H9 (cell line): ENCODE data around the gene IMMP2L. TPM values are rescaled to one million over a fixed set of nuclear protein-coding genes. Genes with fewer than 3 reads are reported as not detected.

ENCODE experiments used
- DNase-seq: peaks from one replicate; pipeline ENCODE4 v3.0.0-alpha.2; 2017
- H2AFZ ChIP-seq: one replicate; pipeline ENCODE4 v1.6.1; 2013; ENCODE audit warnings: mild to moderate bottlenecking, low read length, control low read depth, moderate library complexity
- H2AK5ac ChIP-seq: 2 replicates; pipeline ENCODE4 v1.6.1; 2013; ENCODE audit warnings: low read length, control low read depth, mixed read lengths; ENCODE audit not compliant: insufficient read length
- H2BK120ac ChIP-seq: one replicate; pipeline ENCODE4 v1.6.1; 2013; ENCODE audit warnings: low read depth, mild to moderate bottlenecking, low read length, control low read depth, inconsistent platforms; ENCODE audit not compliant: poor library complexity, severe bottlenecking
- H2BK12ac ChIP-seq: 2 replicates; pipeline ENCODE4 v1.6.1; 2013; ENCODE audit warnings: low read length, control low read depth, mixed read lengths, low read depth; ENCODE audit not compliant: insufficient read length
- H2BK15ac ChIP-seq: 2 replicates; pipeline ENCODE4 v1.6.1; 2013; ENCODE audit warnings: low read depth, low read length, control low read depth
- H2BK20ac ChIP-seq: one replicate; pipeline ENCODE4 v1.6.1; 2013; ENCODE audit warnings: low read depth, mild to moderate bottlenecking, low read length, control low read depth, inconsistent platforms; ENCODE audit not compliant: poor library complexity, severe bottlenecking
- H2BK5ac ChIP-seq: 2 replicates; pipeline ENCODE4 v1.6.1; 2013; ENCODE audit warnings: low read length, control low read depth, mixed read lengths; ENCODE audit not compliant: insufficient read length
- H3K14ac ChIP-seq: 2 replicates; pipeline ENCODE4 v1.6.1; 2013; ENCODE audit warnings: low read length, control low read depth; ENCODE audit not compliant: insufficient read depth
- H3K18ac ChIP-seq: 2 replicates; pipeline ENCODE4 v1.6.1; 2013; ENCODE audit warnings: low read depth, mild to moderate bottlenecking, mixed read lengths, low read length, control low read depth; ENCODE audit not compliant: insufficient read length
- H3K23ac ChIP-seq: 2 replicates; pipeline ENCODE4 v1.6.1; 2013; ENCODE audit warnings: low read length, control low read depth, mixed read lengths, low read depth; ENCODE audit not compliant: insufficient read length
- H3K23me2 ChIP-seq: 2 replicates; pipeline ENCODE4 v1.6.1; 2013; ENCODE audit warnings: low read depth, mild to moderate bottlenecking, mixed read lengths, low read length, control low read depth; ENCODE audit not compliant: insufficient read length, poor library complexity, severe bottlenecking
- H3K27ac ChIP-seq: 2 replicates; pipeline ENCODE4 v1.5.1; 2013; ENCODE audit warnings: low read length, control low read depth, mixed read lengths, low read depth; ENCODE audit not compliant: insufficient read length
- H3K27me3 ChIP-seq: 2 replicates; pipeline ENCODE4 v1.6.1; 2013; ENCODE audit warnings: low read length, control low read depth, inconsistent platforms; ENCODE audit not compliant: insufficient read depth
- H3K4ac ChIP-seq: 2 replicates; pipeline ENCODE4 v1.6.1; 2013; ENCODE audit warnings: low read depth, mild to moderate bottlenecking, control low read depth, inconsistent platforms, low read length, moderate library complexity
- H3K4me1 ChIP-seq: 2 replicates; pipeline ENCODE4 v1.6.1; 2013; ENCODE audit warnings: low read length, control low read depth, inconsistent platforms; ENCODE audit not compliant: insufficient read depth
- H3K4me2 ChIP-seq: 2 replicates; pipeline ENCODE4 v1.6.1; 2013; ENCODE audit warnings: low read length, control low read depth, mixed read lengths; ENCODE audit not compliant: insufficient read length, insufficient read depth
- H3K56ac ChIP-seq: 2 replicates; pipeline ENCODE4 v1.6.1; 2013; ENCODE audit warnings: low read depth, mild to moderate bottlenecking, mixed read lengths, low read length, control low read depth; ENCODE audit not compliant: insufficient read length
- H3K79me1 ChIP-seq: 2 replicates; pipeline ENCODE4 v1.6.1; 2013; ENCODE audit warnings: low read depth, mild to moderate bottlenecking, moderate library complexity, low read length, control low read depth, inconsistent platforms; ENCODE audit not compliant: insufficient read depth, poor library complexity, severe bottlenecking
- H3K79me2 ChIP-seq: 2 replicates; pipeline ENCODE4 v1.6.1; 2013; ENCODE audit warnings: low read length, control low read depth, inconsistent platforms; ENCODE audit not compliant: insufficient read depth
- H3K9ac ChIP-seq: 2 replicates; pipeline ENCODE4 v1.6.1; 2013; ENCODE audit warnings: low read length, control low read depth, mixed read lengths; ENCODE audit not compliant: insufficient read length; ENCODE audit errors: extremely low read depth
- H3K9me3 ChIP-seq: one replicate; pipeline ENCODE4 v1.6.1; 2013; ENCODE audit warnings: low read depth, low read length, inconsistent platforms; ENCODE audit not compliant: control insufficient read depth
- H3T11ph ChIP-seq: one replicate; pipeline ENCODE4 v1.6.1; 2013; ENCODE audit warnings: mild to moderate bottlenecking, low read length, control low read depth, inconsistent platforms
- H4K20me1 ChIP-seq: one replicate; pipeline ENCODE4 v1.6.1; 2013; ENCODE audit not compliant: control insufficient read depth, insufficient read length, insufficient read depth
- H4K5ac ChIP-seq: 2 replicates; pipeline ENCODE4 v1.6.1; 2013; ENCODE audit warnings: low read depth, mild to moderate bottlenecking, mixed read lengths, low read length, control low read depth; ENCODE audit not compliant: insufficient read length
- H4K8ac ChIP-seq: replicated peaks from 2 replicates; pipeline ENCODE4 v1.6.1; 2013; ENCODE audit warnings: low read length, control low read depth, mixed read lengths, low read depth; ENCODE audit not compliant: insufficient read length
- H4K91ac ChIP-seq: 2 replicates; pipeline ENCODE4 v1.6.1; 2013; ENCODE audit warnings: low read depth, mild to moderate bottlenecking, moderate library complexity, mixed read lengths, low read length, control low read depth; ENCODE audit not compliant: insufficient read length
- H3K27ac Mint-ChIP-seq, 3 experiments: 2 replicates in 2 of 3; 3 replicates in 1 of 3; pipeline ENCODE4 v1.8.0; 2020 to 2021; ENCODE audit warnings: mixed read lengths in 3 of 3, mild to moderate bottlenecking in 1 of 3, moderate library complexity in 1 of 3
- H3K27me3 Mint-ChIP-seq: 2 replicates; pipeline ENCODE4 v1.8.0; 2021; ENCODE audit warnings: low read depth, mild to moderate bottlenecking, moderate library complexity, mixed read lengths
- H3K36me3 Mint-ChIP-seq, 3 experiments: 2 replicates in 2 of 3; 3 replicates in 1 of 3; pipeline ENCODE4 v1.8.0; 2020 to 2021; ENCODE audit warnings: low read depth in 3 of 3, mixed read lengths in 3 of 3; ENCODE audit not compliant: insufficient read depth in 1 of 3
- H3K4me1 Mint-ChIP-seq, 2 experiments: 2 replicates each; pipeline ENCODE4 v1.8.0; 2020; ENCODE audit warnings: mixed read lengths in 2 of 2
- H3K4me3 Mint-ChIP-seq, 2 experiments: 2 replicates in 1 of 2; 3 replicates in 1 of 2; pipeline ENCODE4 v1.8.0; 2020 to 2021; ENCODE audit warnings: mild to moderate bottlenecking in 2 of 2, mixed read lengths in 2 of 2, moderate library complexity in 1 of 2
- H3K9me3 Mint-ChIP-seq, 2 experiments: 2 replicates in 1 of 2; 3 replicates in 1 of 2; pipeline ENCODE4 v1.8.0; 2020; ENCODE audit warnings: mild to moderate bottlenecking in 2 of 2, mixed read lengths in 2 of 2, moderate library complexity in 1 of 2
- CTCF ChIP-seq: fragments of 200-600 bp; sonication (generic); conservative IDR thresholded peaks from 3 replicates; pipeline ENCODE4 v1.8.0; 2021; ENCODE audit warnings: antibody characterized with exemption, mild to moderate bottlenecking
- WGBS: extraction: QIAGEN DNeasy Blood & Tissue Kit; methylation state at CpG from one replicate; pipeline ENCODE4 v1.1.7; 2013; ENCODE audit warnings: missing lambda C conversion rate, low lambda C conversion rate, mixed read lengths; ENCODE audit not compliant: insufficient read length; ENCODE audit errors: extremely low coverage; 5-methylcytosine and 5-hydroxymethylcytosine counted together
- total RNA-seq: library from RNA; stranded (reverse); gene quantifications from 2 replicates; pipeline ENCODE4 v1.2.1, GENCODE V29; 2021

The IMMP2L gene
- total RNA-seq, 1 experiment from 2014 or later = 14.7 TPM

GRCh38 chr7:111600091-111600490 is 37.8 kb upstream of the IMMP2L start:
- no peak overlapping the region for H3K4me2 ChIP-seq
- H4K20me1 ChIP-seq = no peaks in the 10 kb centered on the region
- no peaks in the 10 kb centered on the region for H3K23me2 ChIP-seq
- WGBS = no CpG with 5 or more reads among the region's 1 CpG
- Mint-ChIP-seq H3K4me1 (peaks cover 11 to 19% of the 10 kb centered on the region in 2 experiments), H3K27me3 (no peaks in the 10 kb centered on the region; the same call in 1 of the 2 replicates), H3K9me3 (peaks cover 15 to 23% of the 10 kb centered on the region in 2 experiments), H3K27ac (no peak overlapping the region), H3K4me3 (no peak overlapping the region), H3K36me3 (peaks cover 8 to 26% (median 9%) of the 10 kb centered on the region in 3 experiments; a peak in 6 of 7 replicates)
- H2BK20ac ChIP-seq = no peak overlapping the region
- no peak overlapping the region for H4K8ac ChIP-seq
- no peak overlapping the region for H3K23ac ChIP-seq
- no peak overlapping the region for H2AK5ac ChIP-seq
- H3K4ac ChIP-seq = no peak overlapping the region
- no peak overlapping the region for H3K27ac ChIP-seq
- H3T11ph ChIP-seq = no peak overlapping the region
- H3K79me1 ChIP-seq = no peaks in the 10 kb centered on the region
- no peak overlapping the region for H4K5ac ChIP-seq
- H3K18ac ChIP-seq = no peak overlapping the region
- TF ChIP-seq CTCF = no peak
- H3K9me3 ChIP-seq = no peaks in the 10 kb centered on the region
- no peak overlapping the region for H3K9ac ChIP-seq
- H3K14ac ChIP-seq = no peak overlapping the region
- H2BK12ac ChIP-seq = no peak overlapping the region
- no peaks in the 10 kb centered on the region for H3K4me1 ChIP-seq
- H3K56ac ChIP-seq = no peak overlapping the region
- H2BK5ac ChIP-seq = no peak overlapping the region
- no peaks in the 10 kb centered on the region for H3K27me3 ChIP-seq
- H4K91ac ChIP-seq = no peak overlapping the region
- H3K79me2 ChIP-seq = no peaks in the 10 kb centered on the region
- no peak overlapping the region for H2BK15ac ChIP-seq
- DNase-seq = no peak
- no peak overlapping the region for H2AFZ ChIP-seq
- no peak overlapping the region for H2BK120ac ChIP-seq
